SK-N-MC (cell line): Measurements from ENCODE around the gene PARD3.

Experiments
- EZH2 ChIP-seq: fragments of 200-600 bp; sonication (generic); IDR thresholded peaks from one replicate; pipeline ENCODE4 v1.6.1; 2017; ENCODE audit warnings: antibody characterized with exemption
- POLR2AphosphoS5 ChIP-seq: IDR thresholded peaks from 2 replicates; pipeline ENCODE4 v1.6.1; 2012; ENCODE audit warnings: mild to moderate bottlenecking, low read depth, low read length, borderline replicate concordance

DNA sequence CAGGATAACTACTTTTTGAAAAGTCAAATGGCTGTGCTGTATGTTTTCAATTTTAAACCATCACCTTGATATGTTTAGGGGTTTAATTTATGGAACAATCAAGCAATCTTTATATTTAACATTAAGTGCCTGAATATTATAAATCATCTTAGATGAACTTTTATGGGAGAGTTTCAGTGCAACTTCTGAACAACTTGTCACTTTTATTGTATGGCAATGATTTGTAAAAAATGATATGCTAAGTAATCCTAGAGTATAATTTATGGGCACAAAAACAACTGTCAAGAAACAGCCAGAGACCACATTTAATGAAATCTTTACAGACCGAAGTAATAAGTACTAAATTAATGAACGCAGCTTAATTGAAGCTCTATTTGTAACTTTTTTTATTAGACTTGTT is 498.9 kb downstream of the PARD3 start:
- TF ChIP-seq EZH2: no peak
- no peak for TF ChIP-seq POLR2AphosphoS5
